ENCODE results near the gene CARD19.

CARD19 gene

GRCh38 chr9:93059011-93059714 is 36.9 kb upstream of the CARD19 start:
- no peak for DNase-seq (ENCODE audit: low read depth, low spot score)
- no peak for TF ChIP-seq CTCF (IDR thresholded peaks at IDR 0.05; ENCODE audit: low read depth, low read length)
- in situ Hi-C loops (cut with HindIII; ENCODE audit: low sequenced_read_pairs) = no loop called here
- H3K4me3 ChIP-seq (ENCODE audit: low read depth, low read length) = no peak overlapping the region

GRCh38 chr9:93059715-93060578 is 36.1 kb upstream of the CARD19 start:
- in situ Hi-C loops (cut with HindIII; ENCODE audit: low sequenced_read_pairs) = no loop called here
- no peak overlapping the region for H3K4me3 ChIP-seq (ENCODE audit: low read depth, low read length)
- DNase-seq (ENCODE audit: low read depth, low spot score) = no peak

GRCh38 chr9:93060746-93061259 is 35.2 kb upstream of the CARD19 start:
- no peak for DNase-seq (ENCODE audit: low read depth, low spot score)
- TF ChIP-seq CTCF (IDR thresholded peaks at IDR 0.05; ENCODE audit: low read depth, low read length) = no peak
- in situ Hi-C loops (cut with HindIII; ENCODE audit: low sequenced_read_pairs) = no loop called here
- H3K4me3 ChIP-seq (ENCODE audit: low read depth, low read length) = no peak overlapping the region

More at GRCh38 chr9:93059715-93060578, 36.1 kb upstream of the CARD19 start:
- TF ChIP-seq CTCF (IDR thresholded peaks at IDR 0.05; ENCODE audit: low read depth, low read length) = no peak

GRCh38 chr9:93061260-93061751 is 34.7 kb upstream of the CARD19 start:
- H3K4me3 ChIP-seq (ENCODE audit: low read depth, low read length) = no peak overlapping the region
- no peak for TF ChIP-seq CTCF (IDR thresholded peaks at IDR 0.05; ENCODE audit: low read depth, low read length)
- DNase-seq (ENCODE audit: low read depth, low spot score) = no peak
- in situ Hi-C loops (cut with HindIII; ENCODE audit: low sequenced_read_pairs) = no loop called here

GRCh38 chr9:93061791-93062763 is 33.9 kb upstream of the CARD19 start:
- DNase-seq (ENCODE audit: low read depth, low spot score) = no peak
- no peak overlapping the region for H3K4me3 ChIP-seq (ENCODE audit: low read depth, low read length)
- in situ Hi-C loops (cut with HindIII; ENCODE audit: low sequenced_read_pairs) = no loop called here
- TF ChIP-seq CTCF (IDR thresholded peaks at IDR 0.05; ENCODE audit: low read depth, low read length) = no peak

All from astrocyte of the spinal cord (primary cell).